GM18499 (cell line): ENCODE measurements around the gene TTC3.
"Not testable (repeated sequence)": the region's sequence is repeated elsewhere in the genome, so short reads cannot be mapped to it uniquely, and the experiment has no call there.

ENCODE experiments used
- ATAC-seq: cut with Tn5 transposase; IDR thresholded peaks from one replicate; pipeline ENCODE4 v1.9.1; 2021; ENCODE audit warnings: moderate number of reproducible peaks; ENCODE audit not compliant: insufficient read depth, unreplicated experiment

The TTC3 gene

GRCh38 chr21:37072988-37073416 is at the start of gene TTC3, which contains the start of gene PIGP:
TSS of gene TTC3 (plus strand) at chr21:37073254. CDS start at chr21:37087258, 14,004 bp downstream.
TSS of gene PIGP (minus strand) at chr21:37073071. CDS start at chr21:37072515, 556 bp downstream.
- ATAC-seq, result no peak

GRCh38 chr21:37026499-37026898 is 46.6 kb upstream of the TTC3 start:
- ATAC-seq, result no peak

GRCh38 chr21:37028570-37028969 is 44.5 kb upstream of the TTC3 start:
- ATAC-seq, result no peak

GRCh38 chr21:37030864-37031263 is 42.2 kb upstream of the TTC3 start:
- no peak for ATAC-seq

- ATAC-seq, result no peak
Measured at GRCh38 chr21:37032293-37032692, 40.8 kb upstream of the TTC3 start.

- ATAC-seq, result no peak
Measured at GRCh38 chr21:37032877-37033471, 40.1 kb upstream of the TTC3 start.

- ATAC-seq, result not testable (repeated sequence)
Measured at GRCh38 chr21:37034394-37034793, 38.7 kb upstream of the TTC3 start.

GRCh38 chr21:37036177-37036576 is 36.9 kb upstream of the TTC3 start:
- ATAC-seq, result no peak

- no peak for ATAC-seq
Measured at GRCh38 chr21:37039411-37040075, 33.5 kb upstream of the TTC3 start.

- ATAC-seq, result no peak
Measured at GRCh38 chr21:37040212-37040611, 32.8 kb upstream of the TTC3 start.

- no peak for ATAC-seq
Measured at GRCh38 chr21:37041706-37042271, 31.3 kb upstream of the TTC3 start.

- no peak for ATAC-seq
Measured at GRCh38 chr21:37043818-37044217, 29.2 kb upstream of the TTC3 start.

GRCh38 chr21:37044643-37045042 is 28.4 kb upstream of the TTC3 start:
- no peak for ATAC-seq

- no peak for ATAC-seq
Measured at GRCh38 chr21:37045149-37045548, 27.9 kb upstream of the TTC3 start.

- ATAC-seq, result no peak
Measured at GRCh38 chr21:37045556-37045955, 27.5 kb upstream of the TTC3 start.

- no peak for ATAC-seq
Measured at GRCh38 chr21:37047079-37047478, 26.0 kb upstream of the TTC3 start.

- not testable (repeated sequence) for ATAC-seq
Measured at GRCh38 chr21:37049741-37050140, 23.3 kb upstream of the TTC3 start.

- no peak for ATAC-seq
Measured at GRCh38 chr21:37055271-37055855, 17.7 kb upstream of the TTC3 start.

- no peak for ATAC-seq
Measured at GRCh38 chr21:37057614-37058013, 15.4 kb upstream of the TTC3 start.

GRCh38 chr21:37058261-37058660 is 14.8 kb upstream of the TTC3 start:
- ATAC-seq, result no peak

- ATAC-seq, result no peak
Measured at GRCh38 chr21:37059181-37059580, 13.9 kb upstream of the TTC3 start.
